Measurements from ENCODE around the gene RIPK4. TPM values are rescaled to one million over a fixed set of nuclear protein-coding genes. Genes with fewer than 3 reads are reported as not detected.

The RIPK4 gene
- total RNA-seq, 1 donor from 2014 or later: 28.9 TPM

- TF ChIP-seq CTCF (IDR thresholded peaks at IDR 0.05; ENCODE audit: unreplicated experiment): peak; percentile 89
- Mint-ChIP-seq H3K9me3 (ENCODE audit: low read depth) (no peaks in the 10 kb centered on the region), H3K36me3 (ENCODE audit: insufficient read depth) (no peaks in the 10 kb centered on the region), H3K4me1 (ENCODE audit: low read depth) (peaks cover 22% of the 10 kb centered on the region), H3K27me3 (peaks cover 16% of the 10 kb centered on the region), H3K4me3 (ENCODE audit: low read depth) (no peak overlapping the region), H3K27ac (no peak overlapping the region)
- peak; percentile 77 for DNase-seq (ENCODE audit: low spot score, unreplicated experiment)
These were observed 11.3 kb upstream of the RIPK4 start for GRCh38 chr21:41777951-41778815.

GRCh38 chr21:41776778-41777177 lies 9.9 kb upstream of the RIPK4 start:
- DNase-seq (ENCODE audit: low spot score, unreplicated experiment): no peak
- TF ChIP-seq CTCF (IDR thresholded peaks at IDR 0.05; ENCODE audit: unreplicated experiment): no peak
- no peaks in the 10 kb centered on the region for H3K9me3 Mint-ChIP-seq (ENCODE audit: low read depth)
- H3K27me3 Mint-ChIP-seq: peaks cover 27% of the 10 kb centered on the region
- H3K27ac Mint-ChIP-seq: no peak overlapping the region
- H3K4me3 Mint-ChIP-seq (ENCODE audit: low read depth): no peak overlapping the region
- peaks cover 30% of the 10 kb centered on the region for H3K4me1 Mint-ChIP-seq (ENCODE audit: low read depth)
- H3K36me3 Mint-ChIP-seq (ENCODE audit: insufficient read depth): no peaks in the 10 kb centered on the region

GRCh38 chr21:41775149-41775472 lies 8.3 kb upstream of the RIPK4 start:
- Mint-ChIP-seq H3K36me3 (ENCODE audit: insufficient read depth) (no peaks in the 10 kb centered on the region), H3K4me3 (ENCODE audit: low read depth) (no peak overlapping the region), H3K27me3 (peaks cover 36% of the 10 kb centered on the region), H3K27ac (no peak overlapping the region), H3K4me1 (ENCODE audit: low read depth) (peaks cover 35% of the 10 kb centered on the region), H3K9me3 (ENCODE audit: low read depth) (no peaks in the 10 kb centered on the region)
- DNase-seq (ENCODE audit: low spot score, unreplicated experiment): no peak
- TF ChIP-seq CTCF (IDR thresholded peaks at IDR 0.05; ENCODE audit: unreplicated experiment): no peak

- Mint-ChIP-seq H3K27me3 (peaks cover 41% of the 10 kb centered on the region), H3K4me1 (ENCODE audit: low read depth) (peaks cover 36% of the 10 kb centered on the region), H3K9me3 (ENCODE audit: low read depth) (no peaks in the 10 kb centered on the region), H3K4me3 (ENCODE audit: low read depth) (no peak overlapping the region), H3K27ac (no peak overlapping the region), H3K36me3 (ENCODE audit: insufficient read depth) (no peaks in the 10 kb centered on the region)
- TF ChIP-seq CTCF (IDR thresholded peaks at IDR 0.05; ENCODE audit: unreplicated experiment): no peak
- no peak for DNase-seq (ENCODE audit: low spot score, unreplicated experiment)
These were observed 7.8 kb upstream of the RIPK4 start for GRCh38 chr21:41774467-41775148.

GRCh38 chr21:41772351-41773080 lies 5.7 kb upstream of the RIPK4 start:
- no peak for TF ChIP-seq CTCF (IDR thresholded peaks at IDR 0.05; ENCODE audit: unreplicated experiment)
- H3K4me1 Mint-ChIP-seq (ENCODE audit: low read depth): peaks cover 46% of the 10 kb centered on the region
- no peaks in the 10 kb centered on the region for H3K36me3 Mint-ChIP-seq (ENCODE audit: insufficient read depth)
- H3K9me3 Mint-ChIP-seq (ENCODE audit: low read depth): no peaks in the 10 kb centered on the region
- no peak overlapping the region for H3K27ac Mint-ChIP-seq
- H3K4me3 Mint-ChIP-seq (ENCODE audit: low read depth): no peak overlapping the region
- H3K27me3 Mint-ChIP-seq: peaks cover 52% of the 10 kb centered on the region
- DNase-seq (ENCODE audit: low spot score, unreplicated experiment): no peak

Measured in progenitor cell of endocrine pancreas (in vitro differentiated cells).